MCF 10A (cell line): Measurements from ENCODE around the gene C17orf58. TPM values are rescaled to one million over a fixed set of nuclear protein-coding genes. Genes with fewer than 3 reads are reported as not detected.
A peak's percentile ranks its signal among the peaks of the same experiment; 100 is the strongest.
"Not testable (repeated sequence)": the region's sequence is repeated elsewhere in the genome, so short reads cannot be mapped to it uniquely, and the experiment has no call there.

Experiments used
- Bru-seq: library from RNA; stranded (reverse); fragments of 400-500 nt; gene quantifications from one replicate; lab custom pipeline; 2021; lab: Mats Ljungman, UMichigan
- BruChase-seq, 2 experiments: library from RNA; stranded (reverse); fragments of 400-500 nt; gene quantifications; one replicate each; lab custom pipeline; 2021; lab: Mats Ljungman, UMichigan
- BruUV-seq: library from RNA; stranded (reverse); fragments of 400-500 nt; replicated peaks from 2 replicates; lab custom pipeline; 2021; lab: Mats Ljungman, UMichigan
- CTCF ChIA-PET: fragments of 300-600 bp; sonication (Branson Sonifier 250); formaldehyde crosslinking; extraction: SDS; loops from one replicate; lab custom pipeline; 2021; ENCODE audit warnings: antibody characterized with exemption, inconsistent platforms; lab: Yijun Ruan, JAX
- POLR2A ChIA-PET: fragments of 300-600, 350-650 bp; sonication (Branson Sonifier 250); formaldehyde crosslinking; extraction: SDS; loops from one replicate; lab custom pipeline; 2020; ENCODE audit warnings: antibody characterized with exemption, inconsistent platforms; lab: Yijun Ruan, JAX
- DNase-seq: peaks from one replicate; pipeline ENCODE4 v3.0.0-alpha.2; 2018; ENCODE audit not compliant: unreplicated experiment
- H3K27ac Mint-ChIP-seq: one replicate; pipeline ENCODE4 v1.8.0; 2022; ENCODE audit warnings: mild to moderate bottlenecking, low read depth, mixed read lengths; ENCODE audit not compliant: unreplicated experiment
- H3K27me3 Mint-ChIP-seq: one replicate; pipeline ENCODE4 v1.8.0; 2022; ENCODE audit warnings: mixed read lengths; ENCODE audit not compliant: insufficient read depth, unreplicated experiment
- H3K36me3 Mint-ChIP-seq: one replicate; pipeline ENCODE4 v1.8.0; 2022; ENCODE audit warnings: mild to moderate bottlenecking, moderate library complexity, mixed read lengths; ENCODE audit not compliant: insufficient read depth, unreplicated experiment
- H3K4me1 Mint-ChIP-seq: one replicate; pipeline ENCODE4 v1.8.0; 2022; ENCODE audit warnings: mixed read lengths; ENCODE audit not compliant: insufficient read depth, unreplicated experiment
- H3K4me3 Mint-ChIP-seq: one replicate; pipeline ENCODE4 v1.8.0; 2022; ENCODE audit warnings: mild to moderate bottlenecking, moderate library complexity, mixed read lengths; ENCODE audit not compliant: unreplicated experiment
- H3K9me3 Mint-ChIP-seq: one replicate; pipeline ENCODE4 v1.8.0; 2022; ENCODE audit warnings: mixed read lengths; ENCODE audit not compliant: unreplicated experiment
- intact Hi-C: fragments of 100-400 bp; cut with micrococcal nuclease; formaldehyde crosslinking; loops from 2 replicates; pipeline ENCODE4 v1.14.1; 2022
- long read RNA-seq: library from polyadenylated mRNA; stranded (forward); transcript quantifications from one replicate; pipeline ENCODE4 v2.0.0, GENCODE V29; 2022
- total RNA-seq: library from RNA; stranded (reverse); gene quantifications from 2 replicates; pipeline ENCODE4 v1.2.3, GENCODE V29; 2022
- TF ChIP-seq, protein P1 (sequence below): fragments of 200-600 bp; IDR thresholded peaks from one replicate; pipeline ENCODE4 v1.8.0; 2022; ENCODE audit warnings: antibody characterized with exemption, mild to moderate bottlenecking; ENCODE audit not compliant: unreplicated experiment

C17orf58 gene
- total RNA-seq (9.5 and 12.9 TPM in 2 replicates), Bru-seq, nascent RNA (percentile 52 among the genes with signal in this experiment), BruChase-seq, experiment 1, labeled RNA remaining after a 6-hour chase (percentile 70 among the genes with signal in this experiment), BruChase-seq, experiment 2, labeled RNA remaining after a 2-hour chase (percentile 64 among the genes with signal in this experiment)
- long read RNA-seq, transcript C17orf58-202 (3 exons, 1,082 nt): major isoform, 9 of 18 reads
- long read RNA-seq, partial matches to known transcripts: 4 of 18 reads
- long read RNA-seq, other reads (novel, unspliced or antisense): 2 of 18 reads

DNA sequence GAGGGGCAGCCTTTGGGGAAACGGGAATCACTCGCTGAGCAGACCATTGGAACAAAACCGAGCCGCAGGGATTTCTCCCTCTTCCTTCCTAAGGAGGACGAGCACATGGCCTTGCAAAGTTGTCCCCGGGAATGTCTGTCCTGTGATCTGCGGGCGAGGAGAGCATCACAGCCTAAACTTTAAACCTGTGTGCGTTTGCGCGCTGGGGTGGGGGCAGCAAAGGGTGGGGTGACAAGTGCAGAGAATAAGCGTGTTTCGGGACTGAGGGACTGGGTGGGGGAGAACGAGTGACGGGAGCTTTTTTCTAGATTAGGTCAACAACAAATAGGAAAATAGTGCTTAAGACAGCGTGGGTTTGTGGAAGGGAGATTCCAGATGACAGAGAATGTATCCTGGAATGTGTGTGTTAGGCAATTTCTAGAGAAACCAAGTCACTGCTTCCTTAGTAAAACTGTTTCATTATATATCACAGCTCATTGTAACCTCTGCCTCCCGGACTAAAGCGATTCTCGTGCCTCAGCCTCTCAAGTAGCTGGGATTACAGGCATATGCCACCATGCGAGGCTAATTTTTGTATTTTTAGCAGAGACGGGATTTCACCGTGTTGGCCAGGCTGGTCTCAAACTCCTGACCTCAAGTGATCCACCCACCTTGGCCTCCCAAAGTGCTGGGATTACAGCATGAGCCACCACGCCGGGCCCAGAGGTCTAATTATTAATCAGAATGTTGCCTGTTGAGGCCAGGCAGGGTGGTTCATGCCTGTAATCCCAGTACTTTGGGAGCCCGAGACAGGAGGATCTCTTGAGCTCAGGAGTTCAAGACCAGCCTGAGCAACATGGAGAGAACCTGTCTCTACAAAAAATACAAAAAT lies at the start of gene C17orf58:
C17orf58 (minus strand) TSS at position 169 of the 871 bp plus-strand sequence. CDS start 271 bp downstream, outside the sequence.
- H3K9me3 Mint-ChIP-seq, DNase-seq, H3K27me3 Mint-ChIP-seq, H3K36me3 Mint-ChIP-seq, BruUV-seq: not testable (repeated sequence)
- Mint-ChIP-seq H3K4me3 (peak within 1 kb of the TSS; percentile 77), H3K27ac (peak within 1 kb of the TSS; percentile 79), H3K4me1 (peaks cover 26% of the 10 kb centered on the region)
- CTCF ChIA-PET: interaction anchor here (0.5 to 0.6 kb wide), 2 partner anchors 19 to 25 kb away, joined by 3 to 4 read pairs; no protein-coding TSS in a partner anchor
- POLR2A ChIA-PET: interaction anchor here (0.6 to 6.4 kb wide), 5 partner anchors 10 to 460 kb away, joined by 3 to 84 read pairs (median 11); partner anchors contain the start of genes KPNA2 and WIPI1
- intact Hi-C loops: loop anchor here (10.0 kb wide), 1 partner anchor 108 kb away; no protein-coding TSS in a partner anchor

DNA sequence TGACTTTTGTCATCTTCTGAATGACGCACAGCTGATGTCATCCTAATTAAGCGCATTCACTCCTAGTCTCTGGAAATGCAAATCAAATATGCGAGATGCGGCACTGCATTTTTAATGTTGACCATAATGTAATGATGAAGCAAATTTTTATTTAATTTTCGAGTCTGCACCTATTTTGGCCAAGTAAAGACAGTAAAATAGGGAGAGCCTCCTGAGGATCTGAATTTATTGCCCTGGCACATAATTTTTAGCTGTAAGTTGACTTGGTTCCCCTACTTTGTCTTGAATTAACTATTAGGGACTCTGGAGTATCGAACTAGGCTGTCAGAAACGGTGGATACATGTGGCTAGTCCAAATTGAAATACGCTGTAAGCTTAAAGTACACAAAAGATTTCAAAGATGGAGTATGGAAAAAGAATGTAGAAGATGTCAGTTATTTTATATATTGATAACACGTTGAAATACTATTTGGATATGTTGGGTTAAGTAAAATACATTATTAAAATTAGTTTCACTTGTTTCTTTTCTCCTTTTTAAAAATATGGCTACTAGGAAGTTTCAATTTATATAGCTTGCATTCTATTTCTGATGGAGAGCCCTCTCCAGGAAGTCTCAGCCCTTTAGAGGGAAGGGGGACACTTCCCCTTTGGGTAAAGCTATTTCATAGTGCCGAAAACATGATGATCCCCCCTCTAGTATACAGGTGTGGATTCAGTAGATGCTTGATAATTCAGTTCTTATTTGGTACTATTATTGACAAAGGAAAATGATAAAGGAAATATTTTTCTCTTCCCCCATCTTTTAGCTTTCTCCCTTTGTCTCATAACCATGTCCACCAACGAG lies 40.3 kb upstream of the C17orf58 start:
- peak overlapping the region; percentile 81 for H3K27ac Mint-ChIP-seq
- no peaks in the 10 kb centered on the region for H3K9me3 Mint-ChIP-seq
- peaks cover 43% of the 10 kb centered on the region for H3K36me3 Mint-ChIP-seq
- intact Hi-C loops: loop anchor here (10.0 kb wide), 1 partner anchor 68 kb away; no protein-coding TSS in a partner anchor
- CTCF ChIA-PET: interaction anchor here (0.7 to 1.1 kb wide), 2 partner anchors 21 to 165 kb away, joined by 4 to 7 read pairs; no protein-coding TSS in a partner anchor
- no peak for DNase-seq
- peak overlapping the region; percentile 86 for H3K4me3 Mint-ChIP-seq
- no TSS peak for BruUV-seq
- no peaks in the 10 kb centered on the region for H3K27me3 Mint-ChIP-seq
- H3K4me1 Mint-ChIP-seq: no peaks in the 10 kb centered on the region
- TF ChIP-seq, protein P1, sequence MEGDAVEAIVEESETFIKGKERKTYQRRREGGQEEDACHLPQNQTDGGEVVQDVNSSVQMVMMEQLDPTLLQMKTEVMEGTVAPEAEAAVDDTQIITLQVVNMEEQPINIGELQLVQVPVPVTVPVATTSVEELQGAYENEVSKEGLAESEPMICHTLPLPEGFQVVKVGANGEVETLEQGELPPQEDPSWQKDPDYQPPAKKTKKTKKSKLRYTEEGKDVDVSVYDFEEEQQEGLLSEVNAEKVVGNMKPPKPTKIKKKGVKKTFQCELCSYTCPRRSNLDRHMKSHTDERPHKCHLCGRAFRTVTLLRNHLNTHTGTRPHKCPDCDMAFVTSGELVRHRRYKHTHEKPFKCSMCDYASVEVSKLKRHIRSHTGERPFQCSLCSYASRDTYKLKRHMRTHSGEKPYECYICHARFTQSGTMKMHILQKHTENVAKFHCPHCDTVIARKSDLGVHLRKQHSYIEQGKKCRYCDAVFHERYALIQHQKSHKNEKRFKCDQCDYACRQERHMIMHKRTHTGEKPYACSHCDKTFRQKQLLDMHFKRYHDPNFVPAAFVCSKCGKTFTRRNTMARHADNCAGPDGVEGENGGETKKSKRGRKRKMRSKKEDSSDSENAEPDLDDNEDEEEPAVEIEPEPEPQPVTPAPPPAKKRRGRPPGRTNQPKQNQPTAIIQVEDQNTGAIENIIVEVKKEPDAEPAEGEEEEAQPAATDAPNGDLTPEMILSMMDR: no peak
- POLR2A ChIA-PET: interaction anchor here (0.6 to 4.8 kb wide), 12 partner anchors 9 to 715 kb away, joined by 3 to 33 read pairs (median 6); partner anchors contain the start of genes C17orf58 and WIPI1

DNA sequence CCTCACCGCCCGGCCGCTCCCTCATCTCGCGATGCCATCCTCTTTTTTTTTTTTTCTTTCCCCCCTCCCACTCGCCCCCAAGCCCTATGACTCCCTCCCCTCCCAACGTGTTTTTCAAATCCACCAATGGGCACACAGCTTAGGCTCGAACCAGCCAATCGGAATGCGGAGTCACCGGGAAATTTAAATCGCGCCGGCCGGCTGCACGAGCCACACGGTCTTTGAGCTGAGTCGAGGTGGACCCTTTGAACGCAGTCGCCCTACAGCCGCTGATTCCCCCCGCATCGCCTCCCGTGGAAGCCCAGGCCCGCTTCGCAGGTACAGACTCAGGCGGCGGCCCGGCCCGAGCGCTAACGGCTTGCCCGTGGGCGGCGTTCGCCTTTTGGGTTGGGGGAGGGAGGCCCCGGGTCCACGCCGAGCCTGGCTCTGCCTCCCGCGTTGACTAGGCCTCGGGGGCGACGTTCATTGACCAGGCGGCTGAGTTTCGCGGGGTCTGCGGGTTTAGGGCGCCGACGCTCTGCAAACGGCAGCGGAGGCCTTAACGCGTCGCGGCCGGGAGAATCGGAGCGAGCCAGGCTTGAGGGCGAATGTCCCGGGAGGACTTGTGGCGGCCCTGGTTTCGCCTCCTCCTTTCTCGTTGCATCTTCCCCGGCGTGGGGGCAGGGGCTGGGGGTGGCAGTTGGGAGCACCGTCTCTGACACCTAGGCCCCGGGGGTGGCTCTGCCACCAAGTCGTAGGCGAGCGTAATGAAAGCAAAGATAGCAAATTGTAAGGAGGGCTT lies 39.4 kb upstream of the C17orf58 start, which contains the start of gene KPNA2:
KPNA2 (plus strand) TSS at position 213 of the 781 bp plus-strand sequence. CDS start 1,398 bp downstream, outside the sequence.
- H3K27me3 Mint-ChIP-seq: no peaks in the 10 kb centered on the region
- peaks cover 35% of the 10 kb centered on the region for H3K36me3 Mint-ChIP-seq
- TSS peak; percentile 81 for BruUV-seq
- peak within 1 kb of the TSS; percentile 81 for H3K27ac Mint-ChIP-seq
- peak within 1 kb of the TSS; percentile 86 for H3K4me3 Mint-ChIP-seq
- ChIA-PET CTCF (interaction anchor here (1.1 kb wide), 1 partner anchor 165 kb away, joined by 7 read pairs; no protein-coding TSS in a partner anchor), POLR2A (interaction anchor here (0.6 to 4.8 kb wide), 14 partner anchors 8 to 716 kb away, joined by 3 to 33 read pairs (median 4); partner anchors contain the start of genes C17orf58 and WIPI1)
- TF ChIP-seq, protein P1: no peak
- intact Hi-C loops: loop anchor here (1.0 to 10.0 kb wide), 2 partner anchors 15 to 69 kb away; no protein-coding TSS in a partner anchor
- no peaks in the 10 kb centered on the region for H3K9me3 Mint-ChIP-seq
- H3K4me1 Mint-ChIP-seq: no peaks in the 10 kb centered on the region
- DNase-seq: peak; percentile 98
